IPS DF 6.9 (cell line): ENCODE data around the gene LCA5L.

Experiments used
- DNase-seq: peaks from one replicate; pipeline ENCODE4 v3.0.0-alpha.2; 2013; ENCODE audit warnings: low read depth, low spot score
- H3K27ac ChIP-seq: one replicate; pipeline ENCODE4 v1.5.1; 2013; ENCODE audit warnings: low read length, control low read depth
- H3K27me3 ChIP-seq: 2 replicates; pipeline ENCODE4 v1.6.1; 2013; ENCODE audit warnings: mild to moderate bottlenecking, low read length; ENCODE audit not compliant: control insufficient read depth, insufficient read depth
- H3K36me3 ChIP-seq: 2 replicates; pipeline ENCODE4 v1.6.1; 2013; ENCODE audit warnings: low read length; ENCODE audit not compliant: control insufficient read depth, insufficient read depth
- H3K4me1 ChIP-seq: 2 replicates; pipeline ENCODE4 v1.6.1; 2013; ENCODE audit warnings: low read length; ENCODE audit not compliant: control insufficient read depth, insufficient read depth
- H3K4me3 ChIP-seq: 2 replicates; pipeline ENCODE4 v1.5.1; 2013; ENCODE audit warnings: mild to moderate bottlenecking, low read length
- H3K9me3 ChIP-seq: 2 replicates; pipeline ENCODE4 v1.6.1; 2013; ENCODE audit warnings: low read length, inconsistent platforms; ENCODE audit not compliant: control insufficient read depth, insufficient read depth
- whole genome bisulfite sequencing: extraction: QIAGEN DNeasy Blood & Tissue Kit; methylation state at CpG from one replicate; pipeline ENCODE4 v1.1.7; 2013; ENCODE audit warnings: mixed read lengths, missing lambda C conversion rate; ENCODE audit not compliant: insufficient read length, insufficient coverage; 5-methylcytosine and 5-hydroxymethylcytosine counted together

LCA5L gene

GRCh38 chr21:39452207-39452969 lies 6.8 kb upstream of the LCA5L start:
- Histone ChIP-seq H3K4me1 (no peaks in the 10 kb centered on the region), H3K9me3 (no peaks in the 10 kb centered on the region), H3K27ac (no peak overlapping the region), H3K36me3 (no peaks in the 10 kb centered on the region), H3K27me3 (no peaks in the 10 kb centered on the region), H3K4me3 (no peak overlapping the region)
- WGBS = 100% methylated on average over 2 of the region's 10 CpGs
- no peak for DNase-seq

DNA sequence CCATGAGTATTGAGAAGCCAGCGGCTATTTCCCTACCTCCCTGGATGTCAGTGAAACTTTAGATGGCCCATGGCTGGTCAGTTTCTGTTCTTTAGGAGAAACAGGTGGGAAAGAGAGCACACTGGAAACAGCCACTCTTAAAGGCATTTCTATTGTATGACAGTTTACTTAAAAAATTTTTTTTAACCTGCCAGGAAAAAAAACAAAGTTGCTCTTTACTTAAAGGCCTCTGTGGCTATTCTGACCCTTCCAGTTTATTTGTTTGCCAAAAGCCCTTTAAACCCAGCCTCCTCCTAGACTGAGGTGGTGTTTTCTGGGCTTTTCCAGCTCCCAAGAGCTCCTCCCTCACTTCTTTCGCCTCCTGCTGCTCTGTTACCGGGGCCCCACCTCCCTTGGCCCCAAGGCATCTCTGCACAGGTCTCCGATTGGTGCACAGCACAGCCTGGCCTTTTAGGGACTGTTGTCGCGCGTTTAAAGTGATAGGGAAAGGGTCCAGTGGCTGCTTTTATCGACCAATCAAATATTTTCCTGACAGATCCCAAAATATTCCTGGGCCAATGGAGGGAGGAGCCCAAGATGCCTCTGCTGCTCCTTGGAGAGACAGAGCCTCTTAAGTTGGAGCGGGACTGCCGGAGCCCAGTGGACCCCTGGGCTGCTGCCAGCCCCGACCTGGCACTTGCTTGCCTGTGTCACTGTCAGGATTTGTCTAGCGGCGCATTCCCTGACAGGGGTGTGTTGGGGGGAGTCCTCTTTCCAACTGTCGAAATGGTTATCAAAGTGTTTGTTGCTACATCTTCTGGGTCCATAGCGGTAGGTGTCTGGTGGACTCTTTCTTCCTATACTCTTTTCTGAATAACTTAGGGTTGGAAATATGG lies 6.0 kb upstream of the LCA5L start, which contains the start of gene SH3BGR:
SH3BGR (plus strand) TSS at position 639 of the 875 bp plus-strand sequence; CDS start at position 766, 127 bp downstream.
- Histone ChIP-seq H3K4me3 (no peak within 1 kb of the TSS), H3K36me3 (no peaks in the 10 kb centered on the region), H3K9me3 (no peaks in the 10 kb centered on the region), H3K4me1 (no peaks in the 10 kb centered on the region), H3K27me3 (no peaks in the 10 kb centered on the region), H3K27ac (no peak within 1 kb of the TSS)
- no CpG with 5 or more reads among the region's 15 CpGs for WGBS
- peak; percentile 67 for DNase-seq

DNA sequence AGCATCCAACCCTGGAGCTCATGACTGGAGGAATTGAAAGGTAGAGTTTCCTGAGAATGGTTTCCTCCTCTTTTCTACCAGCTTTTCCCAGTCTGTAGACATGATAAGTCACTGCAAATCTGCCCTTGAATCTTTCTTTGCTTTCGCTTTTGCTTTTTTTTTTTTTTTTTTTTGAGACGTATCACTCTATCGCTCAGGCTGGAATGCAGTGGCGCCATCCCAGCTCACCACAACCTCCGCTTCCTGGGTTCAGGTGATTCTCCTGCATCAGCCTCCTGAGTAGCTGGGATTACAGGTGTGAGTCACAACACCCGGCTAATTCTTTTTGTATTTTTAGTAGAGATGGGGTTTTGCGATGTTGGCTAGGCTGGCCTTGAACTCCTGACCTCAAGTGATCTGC lies 1.7 kb upstream of the LCA5L start:
- no CpG with 5 or more reads among the region's 7 CpGs for WGBS

DNA sequence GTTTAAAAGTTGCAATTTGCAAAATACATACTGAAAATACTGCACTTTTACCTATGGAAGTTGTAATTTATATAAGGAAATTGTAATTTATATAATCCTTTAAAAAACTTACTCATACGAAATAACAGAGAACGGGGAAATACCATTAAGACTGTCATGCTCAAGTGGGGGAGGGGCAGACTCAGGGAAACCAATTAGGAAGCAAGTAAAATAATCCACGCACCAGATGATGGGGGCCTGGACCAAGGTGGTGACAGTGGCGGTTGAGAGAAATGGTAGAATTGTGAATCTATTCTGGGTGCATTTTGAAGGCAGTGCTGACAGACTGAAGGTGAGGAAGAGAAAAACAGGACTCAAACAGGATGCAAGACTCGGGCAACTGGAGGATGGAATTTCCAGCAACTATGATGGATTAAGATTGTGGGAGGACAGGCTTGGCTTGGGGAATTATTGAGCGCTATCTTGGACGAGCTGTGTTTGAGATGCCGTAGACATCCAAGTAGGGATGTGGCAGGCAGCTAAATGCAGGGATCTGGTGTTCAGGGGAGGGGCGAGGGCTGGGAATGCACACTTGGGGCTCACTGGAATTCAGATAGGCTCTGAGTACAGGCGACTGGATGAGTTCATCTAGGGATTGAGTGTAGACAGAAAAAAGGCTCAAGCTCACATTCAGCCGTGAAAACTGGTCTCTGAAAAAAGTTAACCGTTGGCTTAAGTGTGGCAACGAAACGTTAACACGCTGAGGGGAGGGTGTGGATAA lies 977 bp downstream of the LCA5L start:
- Histone ChIP-seq H3K9me3 (no peaks in the 10 kb centered on the region), H3K27me3 (no peaks in the 10 kb centered on the region), H3K4me1 (0 out of 2 replicates have a peak, but pooled peaks cover 2% of the 10 kb centered on the region), H3K27ac (no peak overlapping the region), H3K4me3 (peak overlapping the region; percentile 82; the same call in 1 of the 2 replicates), H3K36me3 (no peaks in the 10 kb centered on the region)
- WGBS = no CpG with 5 or more reads among the region's 15 CpGs
- no peak for DNase-seq

More for the DNA sequence above, 1.7 kb upstream of the LCA5L start:
- no peaks in the 10 kb centered on the region for H3K9me3 ChIP-seq
- no peaks in the 10 kb centered on the region for H3K27me3 ChIP-seq
- H3K4me1 ChIP-seq = 0 out of 2 replicates have a peak, but pooled peaks cover 2% of the 10 kb centered on the region
- H3K27ac ChIP-seq = no peak overlapping the region
- H3K36me3 ChIP-seq = no peaks in the 10 kb centered on the region
- no peak for DNase-seq
- H3K4me3 ChIP-seq = no peak overlapping the region

- no peak overlapping the region for H3K27ac ChIP-seq
- no peak for DNase-seq
- no CpG with 5 or more reads among the region's 13 CpGs for WGBS
Observed at GRCh38 chr21:39441502-39442475, 3.8 kb downstream of the LCA5L start.

GRCh38 chr21:39439232-39439631 lies 6.3 kb downstream of the LCA5L start:
- Histone ChIP-seq H3K27me3 (no peaks in the 10 kb centered on the region), H3K9me3 (no peaks in the 10 kb centered on the region), H3K27ac (no peak overlapping the region), H3K4me3 (no peak overlapping the region), H3K4me1 (no peaks in the 10 kb centered on the region), H3K36me3 (no peaks in the 10 kb centered on the region)
- no CpG with 5 or more reads among the region's 1 CpG for WGBS
- DNase-seq = no peak

More at GRCh38 chr21:39441502-39442475, 3.8 kb downstream of the LCA5L start:
- Histone ChIP-seq H3K4me1 (0 out of 2 replicates have a peak, but pooled peaks cover 2% of the 10 kb centered on the region), H3K27me3 (no peaks in the 10 kb centered on the region), H3K4me3 (no peak overlapping the region), H3K36me3 (no peaks in the 10 kb centered on the region), H3K9me3 (no peaks in the 10 kb centered on the region)

DNA sequence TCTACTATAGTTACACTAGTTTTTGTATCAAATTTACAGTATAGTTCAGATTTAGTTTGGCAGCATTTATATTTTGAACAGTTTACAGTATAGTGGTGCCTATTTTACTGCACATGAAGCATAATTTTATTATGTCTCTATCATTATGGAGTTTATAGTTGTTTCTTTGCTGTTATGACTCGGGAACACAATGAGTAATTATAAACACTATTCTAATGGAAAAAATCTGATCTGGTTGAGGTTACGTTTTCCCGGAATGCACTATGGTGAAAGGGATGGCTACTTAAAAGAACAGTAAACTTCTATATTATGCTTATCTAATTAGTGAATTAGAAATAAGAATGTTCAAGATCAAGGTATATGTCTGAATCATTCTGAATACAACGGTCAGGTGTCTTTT lies 10.6 kb downstream of the LCA5L start:
- DNase-seq = no peak
- WGBS = no CpG with 5 or more reads among the region's 4 CpGs
- H3K4me3 ChIP-seq = no peak overlapping the region
- H3K27ac ChIP-seq = no peak overlapping the region
- H3K9me3 ChIP-seq = no peaks in the 10 kb centered on the region
- H3K4me1 ChIP-seq = peaks cover 2% of the 10 kb centered on the region; the same call in 1 of the 2 replicates
- no peaks in the 10 kb centered on the region for H3K36me3 ChIP-seq
- no peaks in the 10 kb centered on the region for H3K27me3 ChIP-seq

DNA sequence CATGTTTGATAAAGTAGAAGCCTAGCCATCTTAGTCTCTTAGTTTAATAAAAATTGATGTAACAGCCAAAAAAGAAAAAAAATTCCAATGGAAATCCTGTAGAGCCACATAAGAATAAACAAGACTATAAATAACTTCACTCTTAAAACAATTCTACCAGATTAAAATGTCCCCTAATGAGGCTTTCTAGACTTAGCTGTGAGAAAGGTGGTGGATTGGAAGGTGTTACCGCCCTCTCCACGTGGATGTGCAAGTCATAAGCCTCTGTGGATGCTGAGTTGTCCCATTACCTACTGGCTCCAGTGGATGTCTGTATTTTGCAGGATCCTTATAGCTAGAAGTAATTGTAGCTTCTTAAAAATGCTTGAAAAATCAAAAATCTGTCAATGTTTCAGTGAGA lies 14.6 kb downstream of the LCA5L start:
- Histone ChIP-seq H3K27me3 (no peaks in the 10 kb centered on the region), H3K36me3 (no peaks in the 10 kb centered on the region), H3K9me3 (no peaks in the 10 kb centered on the region), H3K27ac (no peak overlapping the region), H3K4me1 (peaks cover 2% of the 10 kb centered on the region; the same call in 1 of the 2 replicates), H3K4me3 (no peak overlapping the region)
- DNase-seq = no peak
- no CpG with 5 or more reads among the region's 2 CpGs for WGBS

- Histone ChIP-seq H3K4me3 (no peak overlapping the region), H3K27me3 (no peaks in the 10 kb centered on the region), H3K4me1 (peaks cover 2% of the 10 kb centered on the region; the same call in 1 of the 2 replicates), H3K36me3 (no peaks in the 10 kb centered on the region), H3K27ac (no peak overlapping the region), H3K9me3 (no peaks in the 10 kb centered on the region)
- no peak for DNase-seq
- no CpG with 5 or more reads among the region's 4 CpGs for WGBS
Observed at GRCh38 chr21:39430457-39430856, 15.1 kb downstream of the LCA5L start.
